GM08714 (cell line): Measurements from ENCODE around the gene SPOCK1.
"Not testable (repeated sequence)": the region's sequence is repeated elsewhere in the genome, so short reads cannot be mapped to it uniquely, and the experiment has no call there.

Experiments
- H3K4me3 ChIP-seq: fragments of 200-500 bp; sonication (Bioruptor generic); 2 replicates; pipeline ENCODE4 v1.5.1; 2014; ENCODE audit warnings: mild to moderate bottlenecking, low read length, inconsistent platforms
- ZNF274 ChIP-seq: IDR thresholded peaks from 2 replicates; pipeline ENCODE4 v1.6.1; 2012; ENCODE audit warnings: mild to moderate bottlenecking, low read depth, low read length

Gene SPOCK1

DNA sequence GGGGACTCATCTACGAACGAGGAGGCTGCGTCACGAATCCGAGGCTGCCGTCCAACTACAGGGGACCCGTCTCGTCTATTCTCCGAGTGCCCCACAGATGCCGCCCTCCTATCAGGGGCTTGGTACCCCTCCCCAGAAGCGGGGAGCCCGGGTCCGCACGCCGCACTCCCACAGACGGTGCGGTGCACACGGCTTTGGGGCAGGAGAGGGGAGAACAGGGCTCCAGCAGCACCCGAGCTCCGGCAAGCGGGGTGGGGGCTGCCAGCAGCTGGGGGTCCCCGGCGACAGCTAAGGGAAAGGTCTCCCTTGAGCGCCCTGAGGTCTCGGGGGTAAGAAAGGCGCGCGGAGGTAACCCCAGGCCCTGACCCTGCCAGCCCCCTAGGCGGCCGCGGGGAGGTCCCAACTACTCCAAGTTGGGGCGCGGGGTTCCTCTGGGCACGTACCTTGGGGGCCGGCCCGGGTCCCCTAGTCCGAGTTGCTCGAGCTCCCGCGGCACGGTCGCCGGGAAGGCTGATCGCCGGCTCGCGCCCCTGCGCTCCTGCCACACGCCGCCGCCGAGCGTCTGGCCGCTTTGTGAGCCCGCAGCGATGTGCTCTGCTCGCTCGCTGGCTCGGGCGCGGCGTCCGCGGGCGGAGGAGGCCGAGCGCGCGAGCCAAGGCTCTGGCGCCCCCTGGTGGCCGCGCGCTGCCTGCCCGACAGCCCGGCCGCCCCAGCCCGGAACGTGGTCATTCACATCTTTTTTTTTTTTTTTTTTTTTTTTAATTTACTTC is at the start of gene SPOCK1:
TSS of gene SPOCK1 (minus strand) at position 591 of the 770 bp plus-strand sequence.
- H3K4me3 ChIP-seq: no peak within 1 kb of the TSS
- TF ChIP-seq ZNF274: no peak

DNA sequence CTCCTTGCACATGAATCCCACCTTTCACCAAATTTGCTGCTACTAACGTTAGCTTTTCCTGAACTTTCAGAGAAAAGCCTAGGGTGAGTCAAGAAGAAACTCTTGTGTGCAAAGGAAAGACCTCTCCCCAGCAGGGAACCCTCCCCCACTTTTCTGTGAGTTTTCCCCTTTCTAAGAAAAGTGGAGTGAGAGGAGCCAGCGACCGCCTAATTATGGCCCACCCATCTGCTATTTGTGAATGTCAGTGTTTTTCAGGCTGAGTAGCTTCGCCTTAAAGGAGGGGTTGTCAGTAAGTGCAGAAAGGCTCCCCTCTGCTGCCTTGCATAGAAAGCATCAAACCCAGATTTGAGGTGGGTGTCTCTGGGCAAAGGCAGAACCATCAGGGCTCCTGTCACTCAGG is 46.8 kb upstream of the SPOCK1 start:
- no peak for TF ChIP-seq ZNF274
- no peak overlapping the region for H3K4me3 ChIP-seq

DNA sequence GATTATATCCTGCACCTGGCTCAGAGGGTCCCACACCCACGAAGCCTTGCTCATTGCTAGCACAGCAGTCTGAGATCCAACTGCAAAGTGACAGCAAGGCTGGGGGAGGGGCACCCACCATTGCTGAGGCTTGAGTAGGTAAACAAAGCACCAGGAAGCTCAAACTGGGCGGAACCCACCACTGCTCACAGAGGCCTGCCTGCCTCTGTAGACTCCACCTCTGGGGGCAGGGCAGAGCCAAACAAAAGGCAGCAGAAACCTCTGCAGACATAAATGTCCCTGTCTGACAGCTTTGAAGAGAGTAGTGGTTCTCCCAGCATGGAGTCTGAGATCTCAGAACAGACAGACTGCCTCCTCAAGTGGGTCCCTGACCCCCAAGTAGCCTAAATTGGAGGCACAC is 36.3 kb upstream of the SPOCK1 start:
- not testable (repeated sequence) for H3K4me3 ChIP-seq

DNA sequence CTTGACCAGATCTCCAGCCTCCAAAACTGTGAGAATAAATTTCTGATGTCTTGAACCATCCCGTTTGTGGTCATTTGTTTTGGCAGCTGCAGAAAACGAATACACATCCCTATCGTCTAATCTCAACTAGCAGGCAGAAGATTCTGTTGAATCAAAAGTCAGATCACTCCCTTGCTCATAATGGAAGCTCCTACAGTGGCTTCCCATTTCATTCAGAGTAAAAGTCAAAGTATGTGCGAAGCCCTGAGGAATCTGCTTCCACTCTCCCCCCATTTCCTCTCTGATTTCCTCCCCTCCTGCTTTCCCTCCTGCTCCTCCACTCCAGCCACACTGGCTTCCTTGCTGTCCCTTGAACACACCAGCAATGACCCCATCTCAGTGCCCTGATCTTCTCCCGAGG is 34.8 kb upstream of the SPOCK1 start:
- H3K4me3 ChIP-seq: no peak overlapping the region
- no peak for TF ChIP-seq ZNF274

DNA sequence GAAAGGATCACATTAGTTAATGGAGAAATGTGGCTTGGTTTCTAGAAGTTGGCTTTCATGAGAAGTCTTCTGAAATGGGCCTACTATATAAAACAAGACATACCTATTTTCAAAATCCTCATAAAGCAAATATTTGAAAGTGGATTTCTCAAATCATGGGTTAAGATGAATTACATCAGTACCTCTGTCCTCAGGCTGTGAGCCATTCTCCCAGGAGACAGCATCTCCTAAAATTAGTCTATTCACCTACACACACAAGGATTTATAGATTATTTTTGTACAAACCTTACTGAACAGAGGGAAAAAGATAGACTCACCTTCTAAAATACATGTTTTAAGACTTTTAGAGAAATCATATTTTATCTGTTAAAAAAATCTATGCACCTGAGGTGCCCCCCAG is 32.1 kb upstream of the SPOCK1 start:
- H3K4me3 ChIP-seq: no peak overlapping the region
- no peak for TF ChIP-seq ZNF274

DNA sequence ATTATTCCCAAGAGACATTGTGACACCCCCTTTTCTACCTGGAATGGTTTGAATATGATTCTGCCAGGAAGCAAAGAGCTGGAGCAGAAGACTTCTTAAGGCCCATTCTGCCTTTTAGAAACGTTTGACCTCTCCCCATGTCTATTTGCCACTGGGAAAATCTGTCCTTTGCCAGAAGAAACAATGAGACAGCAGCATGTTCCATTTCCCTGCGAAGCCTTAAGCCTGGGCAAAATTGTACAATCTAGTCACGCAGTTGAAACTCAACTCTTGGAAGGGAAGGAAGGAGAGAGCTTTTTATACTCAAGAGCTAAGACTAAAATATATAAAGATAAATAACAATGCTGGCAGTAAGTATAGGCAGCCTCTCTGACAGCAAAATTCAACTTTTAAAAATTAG is 22.1 kb upstream of the SPOCK1 start:
- no peak overlapping the region for H3K4me3 ChIP-seq
- TF ChIP-seq ZNF274: no peak

- H3K4me3 ChIP-seq: no peak overlapping the region
- TF ChIP-seq ZNF274: no peak
These were observed 17.8 kb upstream of the SPOCK1 start for GRCh38 chr5:137516961-137517360.

DNA sequence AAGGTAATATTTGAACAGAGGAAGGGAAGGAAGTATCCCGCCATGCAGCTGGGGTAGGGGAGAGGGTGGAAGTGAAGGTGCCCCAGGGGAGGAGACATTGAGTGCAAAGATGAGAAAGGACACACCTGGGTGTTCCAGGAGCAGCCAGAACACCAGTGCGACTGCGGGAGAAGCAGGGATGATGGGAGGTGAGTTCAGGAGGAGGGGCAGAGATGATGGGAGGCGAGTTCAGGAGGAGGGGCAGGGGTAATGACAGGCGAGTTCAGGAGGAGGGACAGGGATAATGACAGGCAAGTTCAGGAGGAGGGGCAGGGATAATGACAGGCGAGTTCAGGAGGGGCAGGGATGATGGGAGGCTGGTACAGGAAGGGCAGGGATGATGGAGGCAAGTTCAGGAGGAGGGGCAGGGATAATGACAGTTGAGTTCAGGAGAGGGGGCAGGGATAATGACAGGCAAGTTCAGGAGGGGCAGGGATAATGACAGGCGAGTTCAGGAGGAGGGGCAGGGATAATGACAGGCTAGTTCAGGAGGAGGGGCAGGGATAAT is 17.2 kb upstream of the SPOCK1 start:
- H3K4me3 ChIP-seq: no peak overlapping the region
- no peak for TF ChIP-seq ZNF274

DNA sequence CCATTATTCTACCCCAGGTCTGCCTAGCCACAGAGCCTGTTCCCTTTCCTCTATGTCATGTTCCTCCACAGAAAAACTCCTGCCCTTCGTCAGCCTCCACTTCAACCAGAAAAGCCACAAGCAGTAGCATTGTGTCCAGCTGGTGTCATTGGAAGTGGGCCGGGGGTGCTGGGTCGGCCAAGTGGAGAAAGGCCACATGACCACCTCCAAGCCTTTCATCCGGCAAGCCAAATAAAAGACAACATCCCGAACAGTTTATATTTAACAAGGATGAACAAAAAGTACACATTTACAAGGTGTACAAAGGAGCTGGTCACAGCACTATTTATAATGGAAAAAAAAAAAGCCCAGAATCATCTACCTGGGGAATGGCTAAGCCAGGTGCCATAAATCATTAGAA is 16.1 kb upstream of the SPOCK1 start:
- TF ChIP-seq ZNF274: no peak

GRCh38 chr5:137510671-137511070 is 11.5 kb upstream of the SPOCK1 start:
- no peak for TF ChIP-seq ZNF274
- no peak overlapping the region for H3K4me3 ChIP-seq

More for the DNA sequence above, 16.1 kb upstream of the SPOCK1 start:
- H3K4me3 ChIP-seq: no peak overlapping the region

- TF ChIP-seq ZNF274: no peak
- H3K4me3 ChIP-seq: no peak overlapping the region
These were observed 8.0 kb upstream of the SPOCK1 start for GRCh38 chr5:137507150-137507549.

GRCh38 chr5:137506296-137506695 is 7.2 kb upstream of the SPOCK1 start:
- TF ChIP-seq ZNF274: no peak

DNA sequence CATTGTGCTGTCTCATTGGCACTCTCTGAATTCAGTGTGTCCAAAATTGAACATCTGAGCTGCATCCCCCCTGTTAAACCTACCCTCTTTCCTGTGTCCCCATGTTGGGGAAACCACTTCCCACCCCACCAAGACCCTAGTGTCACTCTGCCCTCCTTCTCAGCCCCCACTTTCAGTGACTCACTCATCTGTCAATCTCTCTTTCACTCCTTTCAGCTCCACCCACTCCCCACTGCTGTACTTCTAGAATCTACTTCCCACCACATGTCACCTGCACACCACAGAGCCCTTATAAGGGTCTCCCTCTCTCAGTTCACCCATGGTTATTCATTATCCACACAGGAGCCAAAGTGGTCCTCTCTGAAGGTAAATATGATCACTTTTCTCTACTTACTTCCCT is 5.8 kb upstream of the SPOCK1 start:
- TF ChIP-seq ZNF274: no peak

More at GRCh38 chr5:137506296-137506695, 7.2 kb upstream of the SPOCK1 start:
- no peak overlapping the region for H3K4me3 ChIP-seq

DNA sequence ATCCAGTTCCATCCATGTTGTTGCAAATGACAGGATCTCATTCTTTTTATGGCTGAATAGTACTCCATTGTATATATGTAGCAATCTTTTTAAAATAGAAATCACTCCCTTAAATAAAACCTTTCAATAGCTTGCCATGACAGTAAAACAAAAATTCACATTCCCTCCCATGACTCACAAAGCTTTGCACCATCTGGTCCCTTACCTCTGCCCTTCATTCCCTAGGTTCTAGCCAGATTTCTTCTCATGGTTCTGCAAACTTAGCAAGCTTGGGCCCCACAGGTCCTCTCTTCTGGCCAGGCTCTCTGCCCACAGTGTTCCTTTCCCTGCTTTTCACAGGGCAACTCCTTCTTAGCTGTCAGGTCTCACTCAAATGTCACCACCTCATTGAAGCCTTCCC is 4.3 kb upstream of the SPOCK1 start:
- no peak overlapping the region for H3K4me3 ChIP-seq
- no peak for TF ChIP-seq ZNF274

More for the DNA sequence above, 5.8 kb upstream of the SPOCK1 start:
- no peak overlapping the region for H3K4me3 ChIP-seq

DNA sequence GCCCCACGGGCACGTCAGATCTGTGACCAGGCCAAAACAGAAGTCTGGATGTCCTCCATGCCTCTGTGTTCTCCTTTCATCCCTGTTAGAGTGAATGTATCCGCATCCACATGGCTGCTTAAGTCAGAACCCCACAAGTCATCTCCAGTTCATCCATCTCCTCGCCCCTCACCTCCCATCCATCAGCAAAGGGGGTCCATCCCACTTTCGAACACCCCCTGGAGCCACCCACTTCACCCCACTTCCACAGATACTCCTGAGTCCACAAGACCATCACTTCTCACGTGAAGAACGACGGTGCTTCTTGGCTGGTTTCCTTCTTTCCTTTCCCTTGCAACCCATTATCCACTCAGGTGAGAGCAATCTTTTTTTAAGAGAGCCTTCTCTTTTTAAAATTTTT is 3.5 kb upstream of the SPOCK1 start:
- TF ChIP-seq ZNF274: no peak
- no peak overlapping the region for H3K4me3 ChIP-seq
